Left ventricle myocardium inferior (tissue), 1 donor: ENCODE results near the gene ARL2. TPM values are rescaled to one million over a fixed set of nuclear protein-coding genes. Genes with fewer than 3 reads are reported as not detected.

Experiments
- DNase-seq: peaks from one replicate; pipeline ENCODE4 v3.0.0-alpha.2; 2020
- H3K27ac ChIP-seq: fragments of 200-600 bp; replicated peaks from 2 replicates; pipeline ENCODE4 v1.8.0; 2021
- H3K27me3 ChIP-seq: fragments of 200-600 bp; 2 replicates; pipeline ENCODE4 v1.8.0; 2021; ENCODE audit warnings: low read depth
- H3K36me3 ChIP-seq: fragments of 200-600 bp; 2 replicates; pipeline ENCODE4 v1.8.0; 2021
- H3K4me1 ChIP-seq: fragments of 200-600 bp; 2 replicates; pipeline ENCODE4 v1.8.0; 2021
- H3K4me3 ChIP-seq: fragments of 200-600 bp; 2 replicates; pipeline ENCODE4 v1.8.0; 2021; ENCODE audit warnings: mild to moderate bottlenecking, moderate library complexity
- H3K9me3 ChIP-seq: fragments of 200-600 bp; replicated peaks from 2 replicates; pipeline ENCODE4 v1.8.0; 2021
- CTCF ChIP-seq: fragments of 200-600 bp; IDR thresholded peaks from 2 replicates; pipeline ENCODE4 v1.8.0; 2021; ENCODE audit warnings: antibody characterized with exemption, mild to moderate bottlenecking, borderline replicate concordance
- intact Hi-C: fragments of 100-400 bp; cut with micrococcal nuclease; formaldehyde crosslinking; loops from one replicate; pipeline ENCODE4 v1.11.0; 2022
- total RNA-seq: library from RNA; stranded (reverse); fragmentation: NEBNext Ultra II Directional; extraction: Animal tissue kit (Norgen Biotek cat#: 25700); gene quantifications from one replicate; pipeline ENCODE4 v1.2.1, GENCODE V29; 2021
- donor health status: DM: no; HTN: yes; CAD: no; lungs with severe emphysema.

ARL2 gene
- total RNA-seq, 1 donor from 2014 or later, result 128 TPM

- intact Hi-C loops, result no loop called here
- Histone ChIP-seq H3K9me3 (no peaks in the 10 kb centered on the region), H3K27me3 (no peaks in the 10 kb centered on the region), H3K36me3 (peaks cover 71% of the 10 kb centered on the region), H3K27ac (no peak overlapping the region), H3K4me1 (peaks cover 10% of the 10 kb centered on the region), H3K4me3 (no peak overlapping the region)
- no peak for DNase-seq
- TF ChIP-seq CTCF, result no peak
Measured at GRCh38 chr11:65034423-65034822, 20.5 kb downstream of the ARL2 start.

GRCh38 chr11:65035579-65035978, 21.6 kb downstream of the ARL2 start:
- intact Hi-C loops, result no loop called here
- Histone ChIP-seq H3K4me1 (peaks cover 13% of the 10 kb centered on the region), H3K4me3 (no peak overlapping the region), H3K9me3 (no peaks in the 10 kb centered on the region), H3K36me3 (peaks cover 78% of the 10 kb centered on the region), H3K27me3 (no peaks in the 10 kb centered on the region), H3K27ac (no peak overlapping the region)
- TF ChIP-seq CTCF, result no peak
- DNase-seq, result no peak

- H3K4me3 ChIP-seq, result no peak overlapping the region
- DNase-seq, result peak; percentile 70
- no peaks in the 10 kb centered on the region for H3K27me3 ChIP-seq
- TF ChIP-seq CTCF, result no peak
- H3K4me1 ChIP-seq, result peaks cover 27% of the 10 kb centered on the region
- peaks cover 76% of the 10 kb centered on the region for H3K36me3 ChIP-seq
- intact Hi-C loops, result no loop called here
- H3K9me3 ChIP-seq, result no peaks in the 10 kb centered on the region
- H3K27ac ChIP-seq, result peak overlapping the region; percentile 33
Measured at GRCh38 chr11:65036931-65037330, 23.0 kb downstream of the ARL2 start.

- Histone ChIP-seq H3K4me3 (peak overlapping the region; percentile 96), H3K4me1 (peaks cover 49% of the 10 kb centered on the region), H3K36me3 (peaks cover 54% of the 10 kb centered on the region), H3K27ac (peak overlapping the region; percentile 98), H3K27me3 (no peaks in the 10 kb centered on the region), H3K9me3 (no peaks in the 10 kb centered on the region)
- TF ChIP-seq CTCF, result no peak
- intact Hi-C loops, result no loop called here
- no peak for DNase-seq
Measured at GRCh38 chr11:65040520-65040846, 26.5 kb downstream of the ARL2 start.

GRCh38 chr11:65040847-65041622, 27.1 kb downstream of the ARL2 start, which contains the start of gene SAC3D1:
Gene SAC3D1 (plus strand): TSS chr11:65041210. CDS start chr11:65041293, 83 bp downstream.
- Histone ChIP-seq H3K27me3 (no peaks in the 10 kb centered on the region), H3K4me3 (peak within 1 kb of the TSS; percentile 96), H3K4me1 (peaks cover 49% of the 10 kb centered on the region), H3K9me3 (no peaks in the 10 kb centered on the region), H3K27ac (peak within 1 kb of the TSS; percentile 98), H3K36me3 (peaks cover 49% of the 10 kb centered on the region)
- peak; percentile 89 for DNase-seq
- intact Hi-C loops, result no loop called here
- no peak for TF ChIP-seq CTCF
